Tibial nerve (tissue), 3 donors: Measurements from ENCODE around the gene XPNPEP2.

Experiments
- CTCF ChIP-seq, 5 experiments: fragments of 200-600 bp in 3 of 5; fragments of 450-650 bp in 2 of 5; sonication (generic) in 3 of 5; IDR thresholded peaks; one replicate each; pipeline ENCODE4 v1.5.1; 2016 to 2019; ENCODE audit warnings: antibody characterized with exemption in 5 of 5, mild to moderate bottlenecking in 3 of 5, moderate library complexity in 2 of 5
- POLR2A ChIP-seq, 2 donors: fragments of 450-650 bp; IDR thresholded peaks; one replicate each; pipeline ENCODE4 v1.6.1; 2017; ENCODE audit warnings: antibody characterized with exemption in 2 of 2, mild to moderate bottlenecking in 2 of 2, moderate library complexity in 2 of 2

DNA sequence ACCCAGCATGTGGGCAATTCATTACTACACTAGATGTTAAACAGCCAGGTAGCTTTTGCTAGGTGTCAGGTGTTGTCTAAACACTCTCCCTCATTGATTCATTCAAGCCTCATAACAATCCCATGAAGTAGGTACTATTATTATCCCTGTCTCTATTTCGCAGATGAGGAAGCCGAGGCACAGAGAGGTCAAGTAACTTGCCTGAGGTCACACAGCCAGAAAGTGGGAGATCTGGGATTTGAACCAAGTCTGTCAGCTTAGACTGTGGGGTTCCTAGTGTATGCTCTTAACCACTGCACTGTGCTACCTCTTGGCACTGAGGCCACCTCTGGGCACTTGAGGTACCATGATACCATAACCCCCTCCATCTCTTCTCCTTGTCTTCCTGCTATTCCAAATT lies 17.4 kb upstream of the XPNPEP2 start:
- TF ChIP-seq CTCF (IDR thresholded peaks at IDR 0.05) (no peak), POLR2A (IDR thresholded peaks at IDR 0.05) (no peak)
